Measurements from ENCODE around the gene KIF3A. TPM values are rescaled to one million over a fixed set of nuclear protein-coding genes. Genes with fewer than 3 reads are reported as not detected.

KIF3A gene
- total and polyA plus RNA-seq, 2 of the 8 experiments (the other 6 are each of a cell fraction or from before 2014, with no cell fraction given): 3.1 to 13.1 TPM

DNA sequence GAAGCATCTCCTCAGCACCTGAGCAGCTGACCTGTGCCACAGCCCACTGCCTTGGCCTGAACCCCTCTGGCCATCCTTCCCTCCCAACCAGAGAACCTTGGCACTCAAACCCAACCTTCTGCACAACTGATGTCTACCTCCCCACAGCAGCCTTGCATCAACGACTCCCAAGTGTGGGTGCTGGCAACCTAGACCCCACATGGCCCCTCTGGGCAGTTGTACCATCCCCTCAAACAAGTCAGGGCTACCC is 29.4 kb upstream of the KIF3A start (continued):
- TF ChIP-seq, protein P1, sequence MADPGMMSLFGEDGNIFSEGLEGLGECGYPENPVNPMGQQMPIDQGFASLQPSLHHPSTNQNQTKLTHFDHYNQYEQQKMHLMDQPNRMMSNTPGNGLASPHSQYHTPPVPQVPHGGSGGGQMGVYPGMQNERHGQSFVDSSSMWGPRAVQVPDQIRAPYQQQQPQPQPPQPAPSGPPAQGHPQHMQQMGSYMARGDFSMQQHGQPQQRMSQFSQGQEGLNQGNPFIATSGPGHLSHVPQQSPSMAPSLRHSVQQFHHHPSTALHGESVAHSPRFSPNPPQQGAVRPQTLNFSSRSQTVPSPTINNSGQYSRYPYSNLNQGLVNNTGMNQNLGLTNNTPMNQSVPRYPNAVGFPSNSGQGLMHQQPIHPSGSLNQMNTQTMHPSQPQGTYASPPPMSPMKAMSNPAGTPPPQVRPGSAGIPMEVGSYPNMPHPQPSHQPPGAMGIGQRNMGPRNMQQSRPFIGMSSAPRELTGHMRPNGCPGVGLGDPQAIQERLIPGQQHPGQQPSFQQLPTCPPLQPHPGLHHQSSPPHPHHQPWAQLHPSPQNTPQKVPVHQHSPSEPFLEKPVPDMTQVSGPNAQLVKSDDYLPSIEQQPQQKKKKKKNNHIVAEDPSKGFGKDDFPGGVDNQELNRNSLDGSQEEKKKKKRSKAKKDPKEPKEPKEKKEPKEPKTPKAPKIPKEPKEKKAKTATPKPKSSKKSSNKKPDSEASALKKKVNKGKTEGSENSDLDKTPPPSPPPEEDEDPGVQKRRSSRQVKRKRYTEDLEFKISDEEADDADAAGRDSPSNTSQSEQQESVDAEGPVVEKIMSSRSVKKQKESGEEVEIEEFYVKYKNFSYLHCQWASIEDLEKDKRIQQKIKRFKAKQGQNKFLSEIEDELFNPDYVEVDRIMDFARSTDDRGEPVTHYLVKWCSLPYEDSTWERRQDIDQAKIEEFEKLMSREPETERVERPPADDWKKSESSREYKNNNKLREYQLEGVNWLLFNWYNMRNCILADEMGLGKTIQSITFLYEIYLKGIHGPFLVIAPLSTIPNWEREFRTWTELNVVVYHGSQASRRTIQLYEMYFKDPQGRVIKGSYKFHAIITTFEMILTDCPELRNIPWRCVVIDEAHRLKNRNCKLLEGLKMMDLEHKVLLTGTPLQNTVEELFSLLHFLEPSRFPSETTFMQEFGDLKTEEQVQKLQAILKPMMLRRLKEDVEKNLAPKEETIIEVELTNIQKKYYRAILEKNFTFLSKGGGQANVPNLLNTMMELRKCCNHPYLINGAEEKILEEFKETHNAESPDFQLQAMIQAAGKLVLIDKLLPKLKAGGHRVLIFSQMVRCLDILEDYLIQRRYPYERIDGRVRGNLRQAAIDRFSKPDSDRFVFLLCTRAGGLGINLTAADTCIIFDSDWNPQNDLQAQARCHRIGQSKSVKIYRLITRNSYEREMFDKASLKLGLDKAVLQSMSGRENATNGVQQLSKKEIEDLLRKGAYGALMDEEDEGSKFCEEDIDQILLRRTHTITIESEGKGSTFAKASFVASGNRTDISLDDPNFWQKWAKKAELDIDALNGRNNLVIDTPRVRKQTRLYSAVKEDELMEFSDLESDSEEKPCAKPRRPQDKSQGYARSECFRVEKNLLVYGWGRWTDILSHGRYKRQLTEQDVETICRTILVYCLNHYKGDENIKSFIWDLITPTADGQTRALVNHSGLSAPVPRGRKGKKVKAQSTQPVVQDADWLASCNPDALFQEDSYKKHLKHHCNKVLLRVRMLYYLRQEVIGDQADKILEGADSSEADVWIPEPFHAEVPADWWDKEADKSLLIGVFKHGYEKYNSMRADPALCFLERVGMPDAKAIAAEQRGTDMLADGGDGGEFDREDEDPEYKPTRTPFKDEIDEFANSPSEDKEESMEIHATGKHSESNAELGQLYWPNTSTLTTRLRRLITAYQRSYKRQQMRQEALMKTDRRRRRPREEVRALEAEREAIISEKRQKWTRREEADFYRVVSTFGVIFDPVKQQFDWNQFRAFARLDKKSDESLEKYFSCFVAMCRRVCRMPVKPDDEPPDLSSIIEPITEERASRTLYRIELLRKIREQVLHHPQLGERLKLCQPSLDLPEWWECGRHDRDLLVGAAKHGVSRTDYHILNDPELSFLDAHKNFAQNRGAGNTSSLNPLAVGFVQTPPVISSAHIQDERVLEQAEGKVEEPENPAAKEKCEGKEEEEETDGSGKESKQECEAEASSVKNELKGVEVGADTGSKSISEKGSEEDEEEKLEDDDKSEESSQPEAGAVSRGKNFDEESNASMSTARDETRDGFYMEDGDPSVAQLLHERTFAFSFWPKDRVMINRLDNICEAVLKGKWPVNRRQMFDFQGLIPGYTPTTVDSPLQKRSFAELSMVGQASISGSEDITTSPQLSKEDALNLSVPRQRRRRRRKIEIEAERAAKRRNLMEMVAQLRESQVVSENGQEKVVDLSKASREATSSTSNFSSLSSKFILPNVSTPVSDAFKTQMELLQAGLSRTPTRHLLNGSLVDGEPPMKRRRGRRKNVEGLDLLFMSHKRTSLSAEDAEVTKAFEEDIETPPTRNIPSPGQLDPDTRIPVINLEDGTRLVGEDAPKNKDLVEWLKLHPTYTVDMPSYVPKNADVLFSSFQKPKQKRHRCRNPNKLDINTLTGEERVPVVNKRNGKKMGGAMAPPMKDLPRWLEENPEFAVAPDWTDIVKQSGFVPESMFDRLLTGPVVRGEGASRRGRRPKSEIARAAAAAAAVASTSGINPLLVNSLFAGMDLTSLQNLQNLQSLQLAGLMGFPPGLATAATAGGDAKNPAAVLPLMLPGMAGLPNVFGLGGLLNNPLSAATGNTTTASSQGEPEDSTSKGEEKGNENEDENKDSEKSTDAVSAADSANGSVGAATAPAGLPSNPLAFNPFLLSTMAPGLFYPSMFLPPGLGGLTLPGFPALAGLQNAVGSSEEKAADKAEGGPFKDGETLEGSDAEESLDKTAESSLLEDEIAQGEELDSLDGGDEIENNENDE (IDR thresholded peaks at IDR 0.05; ENCODE audit: insufficient replicate concordance, low read length): no peak
- TF ChIP-seq SUZ12 (IDR thresholded peaks at IDR 0.05; ENCODE audit: low read length) (no peak), KDM5A (IDR thresholded peaks at IDR 0.05; ENCODE audit: low read length) (no peak), NANOG (IDR thresholded peaks at IDR 0.05; ENCODE audit: insufficient read depth, low read depth, low read length, poor library complexity, severe bottlenecking) (no peak), POLR2AphosphoS5 (IDR thresholded peaks at IDR 0.05; ENCODE audit: low read depth, low read length) (no peak), SP2 (IDR thresholded peaks at IDR 0.05; ENCODE audit: low read length) (no peak)
